T follicular helper cell (primary cell): ENCODE measurements around the gene GNB2.

Experiments
- DNase-seq: peaks from one replicate; pipeline ENCODE4 v3.0.0-alpha.2; 2020; ENCODE audit warnings: low read depth

The GNB2 gene

DNA sequence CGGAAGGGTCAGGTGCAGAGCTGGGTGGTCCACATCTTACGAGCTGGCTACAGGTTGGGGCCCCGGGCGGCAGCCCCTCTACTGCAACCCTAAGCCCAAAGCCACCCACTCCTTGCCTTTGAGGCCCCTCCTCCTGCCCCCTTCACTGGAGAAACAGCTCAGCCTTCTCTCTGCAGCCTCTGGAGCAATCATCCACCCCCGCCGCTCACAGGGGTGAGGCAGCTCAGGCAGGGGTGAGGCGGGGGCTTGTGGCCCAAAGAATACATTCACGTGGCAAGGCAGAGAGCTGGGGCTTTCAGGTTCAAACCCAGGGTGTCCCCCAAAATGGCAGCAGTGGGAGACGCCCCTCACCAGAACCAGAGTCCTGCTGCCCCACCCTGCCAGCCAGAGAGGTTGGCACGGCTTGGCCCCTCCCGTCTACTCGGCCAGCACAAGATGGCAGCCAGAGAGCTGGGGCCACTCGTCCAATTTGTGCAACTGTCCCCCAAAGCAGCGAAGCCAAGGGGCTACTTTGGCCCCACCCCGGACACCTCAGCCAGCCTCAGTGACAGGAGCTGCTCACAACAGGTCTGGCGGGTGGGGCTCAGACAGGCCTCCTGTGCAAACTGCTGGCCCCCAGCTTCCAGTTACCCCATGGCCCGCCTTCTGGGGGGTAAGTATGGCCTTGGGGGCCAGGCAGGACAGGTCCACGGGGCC is 7.2 kb downstream of the GNB2 start:
- DNase-seq, result no peak

DNA sequence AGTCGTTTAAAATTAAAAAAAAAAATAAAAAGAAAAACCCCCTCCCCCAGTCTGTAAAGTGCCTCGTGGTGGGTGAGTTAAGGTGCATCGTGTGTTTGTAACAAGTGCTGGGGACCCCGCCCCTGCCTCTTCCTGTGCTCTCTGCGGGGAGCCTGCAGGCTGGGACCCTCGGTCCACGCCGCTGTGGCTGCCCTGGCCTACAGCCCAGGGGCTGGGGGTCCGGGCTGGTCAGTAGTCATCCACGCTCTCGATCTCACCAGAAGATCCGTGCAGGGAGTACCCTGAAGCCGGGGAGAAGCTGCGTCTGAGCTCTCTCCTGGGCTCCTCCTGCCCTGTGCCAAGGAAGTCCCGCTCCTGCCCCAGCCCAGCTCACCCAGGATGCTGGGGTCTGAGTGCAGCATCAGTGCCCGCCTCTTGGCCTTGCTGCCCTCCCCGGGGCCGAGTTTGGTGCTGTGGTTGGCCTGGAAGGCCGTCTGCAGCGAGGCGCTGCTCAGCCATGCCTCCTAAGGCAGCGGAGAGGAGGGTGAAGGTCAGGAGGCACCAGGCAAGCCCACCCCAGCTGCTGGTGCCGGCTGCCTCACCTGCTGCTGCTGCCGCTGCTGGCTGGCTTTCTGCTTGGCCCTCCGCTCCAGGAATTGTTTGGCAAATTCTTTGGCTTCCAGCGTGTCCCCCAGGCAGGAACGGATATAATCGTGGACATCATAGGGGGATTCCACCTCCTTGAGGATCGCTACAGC is 8.1 kb downstream of the GNB2 start:
- no peak for DNase-seq

DNA sequence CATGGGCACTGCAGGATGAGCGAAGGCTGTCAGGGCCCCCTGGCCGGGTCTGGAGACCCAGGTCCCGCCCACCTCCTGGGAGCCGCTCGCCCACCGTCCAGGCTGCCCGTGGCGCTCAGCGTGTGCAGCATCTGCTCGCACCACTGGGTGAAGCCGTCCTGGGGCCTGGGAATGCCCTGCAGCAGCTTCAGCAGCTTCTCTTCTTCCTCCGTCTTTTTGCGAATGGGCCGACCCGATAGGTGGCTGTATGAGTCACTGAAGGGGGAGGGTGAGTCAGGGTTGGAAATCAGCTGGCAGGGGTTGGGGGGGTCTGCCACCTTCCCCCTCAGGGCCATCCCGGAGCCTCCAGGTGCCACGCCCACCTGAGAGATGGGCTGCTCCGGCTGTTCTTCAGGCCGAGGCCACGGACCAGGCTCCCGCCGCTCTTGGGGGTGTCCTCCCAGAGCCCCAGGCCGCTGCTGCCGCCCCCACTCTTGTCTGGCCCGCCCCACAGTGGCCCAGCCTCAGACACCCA is 8.7 kb downstream of the GNB2 start:
- no peak for DNase-seq

DNA sequence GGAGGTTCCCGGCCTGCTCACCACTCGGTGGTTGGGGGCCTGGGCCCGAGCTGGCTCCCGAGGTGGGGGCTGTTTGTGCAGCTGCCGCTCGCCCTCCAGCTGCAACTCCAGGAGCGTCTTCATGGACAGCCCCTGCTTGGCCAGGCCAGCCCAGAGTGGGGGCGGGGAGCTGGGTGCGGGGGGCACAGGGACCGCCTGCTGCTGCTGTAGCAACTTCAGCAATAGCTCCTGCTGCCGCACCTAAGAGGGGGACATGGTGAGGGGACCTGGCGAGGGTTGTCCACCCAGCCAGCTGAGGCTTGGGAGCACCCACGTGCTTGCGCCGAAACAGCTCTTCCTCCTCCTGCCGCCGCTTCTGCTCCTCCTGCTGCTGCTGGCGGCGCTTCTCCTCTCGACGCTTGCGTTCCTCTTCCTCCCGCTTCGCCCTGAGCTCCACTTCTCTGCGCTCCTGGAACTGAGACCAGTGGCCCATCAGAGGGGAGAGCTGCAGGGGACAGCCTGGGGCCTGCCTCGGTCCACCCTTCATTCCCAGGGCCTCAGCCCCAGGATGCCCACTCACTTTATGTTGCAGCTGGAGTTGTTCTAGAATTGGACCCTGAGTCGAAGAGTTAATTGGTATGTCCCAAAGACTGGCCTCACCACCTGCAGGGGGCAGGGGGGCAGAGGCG is 9.6 kb downstream of the GNB2 start:
- no peak for DNase-seq

DNA sequence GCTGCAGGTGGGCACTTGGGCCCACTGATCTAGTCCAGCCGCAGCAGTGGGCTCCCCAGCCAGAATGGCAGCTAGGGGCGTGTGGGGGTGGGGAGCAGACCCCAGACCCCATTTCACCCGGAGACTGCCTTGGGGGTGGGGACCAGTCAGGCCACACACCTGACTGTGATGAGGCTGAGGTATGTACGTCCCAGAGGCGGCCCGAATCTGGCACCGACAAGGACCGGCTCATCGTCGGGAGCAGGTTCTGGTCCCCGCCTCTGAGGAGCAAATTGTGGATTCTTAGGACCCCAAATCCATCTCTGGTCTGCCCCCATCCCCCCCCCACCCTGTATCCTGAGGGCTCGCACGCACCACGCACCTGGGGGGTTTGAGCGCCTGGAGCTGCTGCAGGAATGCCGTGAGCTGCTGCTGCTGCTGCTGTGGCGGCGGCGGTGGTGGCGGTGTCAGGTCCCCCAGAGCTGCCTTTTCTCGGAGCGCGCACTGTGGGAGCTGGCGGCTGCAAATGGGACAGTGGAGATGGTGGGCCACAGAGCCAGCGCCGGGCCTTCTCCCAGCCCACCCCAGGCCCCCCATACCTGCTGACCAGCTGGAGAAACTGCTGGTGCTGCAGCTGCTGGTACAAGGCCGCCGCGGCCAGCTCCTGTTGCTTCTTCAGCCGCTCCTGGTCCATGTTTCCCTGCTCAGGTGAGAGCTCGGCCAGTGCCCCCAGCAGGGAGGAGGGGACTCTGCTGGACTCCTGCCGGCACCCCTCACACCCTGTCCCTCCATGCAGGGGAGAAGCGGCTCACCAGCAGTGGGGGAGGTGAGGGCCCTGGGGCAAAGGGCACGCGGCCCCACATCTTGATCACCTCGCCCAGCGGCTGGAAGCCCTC is 10.4 kb downstream of the GNB2 start:
- DNase-seq, result no peak

DNA sequence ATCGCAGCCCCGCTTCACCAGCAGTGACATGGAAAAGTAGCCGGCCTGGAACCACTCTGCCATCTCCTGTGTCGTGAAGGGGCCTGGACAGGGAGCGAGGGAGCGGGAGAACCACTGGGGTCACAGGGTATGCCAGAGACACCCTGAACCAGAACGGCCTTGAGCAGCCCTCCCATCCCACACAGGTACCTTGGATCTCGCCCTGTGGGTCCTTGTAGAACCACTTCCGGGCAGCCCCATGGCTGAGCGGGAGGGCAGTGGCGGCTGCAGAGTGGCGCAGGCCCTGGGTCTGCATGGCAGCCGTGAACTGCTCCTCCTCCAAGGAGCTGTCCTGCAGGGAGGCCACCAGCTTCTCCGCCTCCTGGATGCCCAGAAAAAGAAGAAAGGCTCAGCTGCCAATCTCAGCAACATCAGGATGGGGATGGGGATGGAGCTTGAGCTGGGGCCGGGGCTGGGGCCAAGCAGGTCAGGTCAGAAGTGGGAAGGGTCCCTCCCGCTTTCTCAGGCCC is 11.0 kb downstream of the GNB2 start:
- DNase-seq, result no peak

DNA sequence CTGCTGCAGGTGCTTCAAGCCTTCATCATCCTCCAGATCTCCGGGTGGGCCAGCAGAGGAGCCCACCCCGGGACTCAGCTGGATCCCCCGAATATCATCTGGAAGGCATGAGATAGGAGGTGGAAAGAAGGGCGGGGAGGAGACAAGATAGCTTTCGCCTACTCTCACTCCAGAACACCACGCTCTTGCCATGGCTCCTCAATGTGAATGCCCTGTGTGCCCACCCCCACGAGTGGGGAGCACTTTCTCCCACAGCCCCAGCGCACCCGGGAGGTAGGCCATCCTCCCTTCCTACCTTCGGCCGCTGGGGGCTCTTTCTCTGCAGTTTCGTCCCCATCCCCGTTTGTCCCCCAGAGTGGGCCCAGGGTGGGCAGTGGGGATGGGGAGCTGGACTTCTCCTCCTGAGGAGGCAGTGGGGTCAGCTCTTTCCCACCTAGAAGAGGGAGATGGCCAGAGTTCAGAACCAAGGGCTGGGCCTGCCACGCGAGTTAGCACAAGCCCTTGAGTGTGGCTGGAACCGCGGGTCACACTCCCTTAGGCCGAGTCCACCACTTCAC is 11.6 kb downstream of the GNB2 start:
- DNase-seq, result no peak

DNA sequence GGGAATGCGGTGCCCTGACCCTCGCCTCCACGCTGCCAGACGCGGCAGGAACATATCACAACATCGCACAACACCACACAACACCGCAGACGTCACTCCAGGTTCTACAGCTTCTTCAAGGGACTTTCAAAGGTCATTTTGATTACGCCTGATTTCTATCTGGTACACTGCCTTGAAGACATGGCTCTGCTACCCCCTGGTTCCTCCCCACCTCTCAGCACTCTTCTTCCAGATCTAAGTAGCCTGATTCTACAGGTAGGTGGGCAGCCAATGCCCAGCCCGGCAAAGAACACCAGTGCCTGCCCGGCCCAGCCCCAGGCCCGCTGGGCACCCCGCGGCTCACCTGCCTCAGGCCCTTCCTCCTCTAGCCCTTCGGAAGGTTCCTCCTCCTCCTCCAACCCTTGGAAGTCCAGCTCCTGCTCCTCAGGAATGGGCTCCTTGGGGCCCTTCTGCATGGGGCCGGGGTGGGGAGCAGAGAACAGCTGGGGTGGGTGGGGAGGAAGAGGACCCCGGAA is 12.1 kb downstream of the GNB2 start:
- no peak for DNase-seq

DNA sequence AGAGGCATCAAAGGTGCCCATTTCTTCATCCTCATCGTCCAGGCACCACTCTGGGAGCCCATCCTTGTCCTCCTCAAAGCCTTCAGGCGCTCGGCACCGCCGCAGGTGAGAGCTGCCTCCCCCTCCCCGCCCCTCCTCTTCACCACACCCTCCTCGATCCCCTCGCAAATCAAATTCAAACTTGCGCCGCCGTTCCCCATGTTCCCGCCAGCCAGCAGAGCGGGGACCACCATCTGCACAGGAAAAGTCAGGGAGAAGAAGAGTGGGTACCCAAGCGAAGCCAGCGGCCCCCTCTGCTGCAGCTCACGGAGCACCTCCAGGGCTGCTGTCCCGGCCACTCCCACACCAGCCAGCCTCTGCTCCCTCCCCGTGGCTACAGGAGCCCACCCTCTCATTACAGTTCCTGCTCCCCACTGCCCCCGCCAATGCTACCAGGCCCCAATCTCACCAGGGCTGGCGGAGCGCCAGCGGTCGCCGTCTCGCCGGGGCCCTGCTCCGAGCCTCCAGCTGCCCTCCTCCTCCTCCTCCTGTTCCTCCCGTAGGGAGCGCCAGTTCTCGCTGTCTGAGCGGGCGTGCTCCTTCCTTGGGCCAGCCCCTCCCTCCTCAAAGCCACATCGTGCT is 12.8 kb downstream of the GNB2 start:
- DNase-seq, result no peak

DNA sequence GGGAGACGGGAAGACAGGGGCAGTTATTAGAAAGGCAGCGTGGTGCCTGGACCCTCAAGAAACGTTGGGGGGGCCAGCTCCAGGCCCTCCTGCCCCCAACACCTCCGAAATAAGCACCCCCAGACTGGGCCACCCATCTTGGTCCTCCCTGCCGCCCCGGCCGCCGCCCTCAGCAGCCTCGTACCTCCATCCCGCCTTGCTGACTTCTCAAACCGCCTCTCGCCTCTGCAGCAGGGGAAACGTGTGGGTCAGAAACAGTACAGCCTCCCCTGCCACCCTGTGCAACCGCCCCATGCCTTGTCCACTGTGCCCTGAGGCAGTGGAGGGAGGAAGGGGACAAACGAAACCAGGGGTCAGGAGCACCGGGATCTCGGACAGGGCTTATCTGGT is 13.3 kb downstream of the GNB2 start:
- no peak for DNase-seq

DNA sequence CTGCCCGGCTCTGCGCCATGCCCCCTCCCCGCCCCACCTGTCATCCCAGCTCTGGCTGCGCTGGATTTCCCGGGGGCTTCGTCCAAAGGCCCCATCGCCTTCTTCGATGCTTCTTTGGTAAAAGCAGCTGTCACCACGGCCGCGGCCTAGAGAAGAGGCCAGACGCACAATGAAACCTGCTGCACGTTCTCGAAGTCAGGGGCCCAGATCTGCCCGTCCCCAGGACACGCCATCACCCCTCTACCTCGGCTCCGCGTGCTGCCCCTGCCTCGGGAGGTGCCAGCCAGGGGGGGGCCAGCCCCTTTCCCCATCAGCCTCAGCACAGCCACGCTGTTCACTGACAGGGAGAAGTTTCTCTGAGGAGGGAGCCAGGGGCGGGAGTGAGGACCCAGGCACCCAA is 13.7 kb downstream of the GNB2 start:
- DNase-seq, result no peak

DNA sequence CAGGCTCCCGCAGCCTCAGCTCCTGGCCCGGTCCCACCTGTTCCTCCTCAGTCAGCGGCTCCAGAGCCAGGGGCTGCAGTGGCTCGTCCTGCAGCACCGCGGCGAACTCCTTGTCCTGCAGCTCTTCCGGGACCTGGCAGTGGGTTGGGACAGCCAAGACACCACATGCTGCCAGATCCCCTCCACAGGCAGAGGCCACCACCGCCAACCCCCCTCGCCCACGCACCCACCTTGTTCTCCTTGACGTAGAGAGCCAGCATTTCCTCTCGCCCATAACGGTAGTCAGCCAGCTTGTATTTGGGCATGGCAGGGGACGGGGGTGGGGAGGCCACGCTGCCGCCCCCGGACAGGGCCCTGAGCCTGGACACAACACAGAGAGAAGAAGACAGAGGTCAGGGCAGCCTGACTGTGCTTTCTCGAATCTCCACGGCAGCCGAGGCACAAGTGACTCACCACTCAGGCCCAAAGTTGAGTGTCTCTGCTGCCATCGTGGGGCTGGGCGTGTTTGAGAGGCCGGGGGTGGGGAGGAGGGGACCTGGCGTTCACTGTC is 14.3 kb downstream of the GNB2 start:
- no peak for DNase-seq

DNA sequence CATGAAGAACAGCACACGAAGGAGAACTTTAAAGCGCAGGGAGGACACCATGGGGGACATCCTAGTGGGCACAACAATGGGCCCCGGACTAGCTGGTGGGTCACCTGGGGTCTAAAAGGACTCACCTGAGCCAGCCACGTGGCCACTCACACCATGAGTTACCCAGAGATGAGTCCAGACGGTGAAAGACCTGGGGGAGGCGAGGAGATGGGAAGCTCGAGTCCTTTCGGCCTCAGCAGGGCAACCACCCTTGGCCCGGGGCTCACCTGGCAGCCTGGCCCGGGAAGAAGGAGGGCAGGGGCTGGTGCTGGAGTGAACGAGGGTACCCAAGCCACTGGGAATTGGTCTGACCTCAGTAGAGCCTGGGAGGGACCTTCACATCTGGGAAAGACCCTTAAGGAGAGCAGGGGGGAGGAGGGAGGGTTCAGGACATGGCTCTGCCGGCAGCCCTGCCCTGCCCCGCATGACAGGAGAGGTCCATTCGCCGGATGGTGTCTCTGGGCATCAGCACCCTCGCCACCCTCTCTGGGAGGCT is 14.9 kb downstream of the GNB2 start:
- no peak for DNase-seq

DNA sequence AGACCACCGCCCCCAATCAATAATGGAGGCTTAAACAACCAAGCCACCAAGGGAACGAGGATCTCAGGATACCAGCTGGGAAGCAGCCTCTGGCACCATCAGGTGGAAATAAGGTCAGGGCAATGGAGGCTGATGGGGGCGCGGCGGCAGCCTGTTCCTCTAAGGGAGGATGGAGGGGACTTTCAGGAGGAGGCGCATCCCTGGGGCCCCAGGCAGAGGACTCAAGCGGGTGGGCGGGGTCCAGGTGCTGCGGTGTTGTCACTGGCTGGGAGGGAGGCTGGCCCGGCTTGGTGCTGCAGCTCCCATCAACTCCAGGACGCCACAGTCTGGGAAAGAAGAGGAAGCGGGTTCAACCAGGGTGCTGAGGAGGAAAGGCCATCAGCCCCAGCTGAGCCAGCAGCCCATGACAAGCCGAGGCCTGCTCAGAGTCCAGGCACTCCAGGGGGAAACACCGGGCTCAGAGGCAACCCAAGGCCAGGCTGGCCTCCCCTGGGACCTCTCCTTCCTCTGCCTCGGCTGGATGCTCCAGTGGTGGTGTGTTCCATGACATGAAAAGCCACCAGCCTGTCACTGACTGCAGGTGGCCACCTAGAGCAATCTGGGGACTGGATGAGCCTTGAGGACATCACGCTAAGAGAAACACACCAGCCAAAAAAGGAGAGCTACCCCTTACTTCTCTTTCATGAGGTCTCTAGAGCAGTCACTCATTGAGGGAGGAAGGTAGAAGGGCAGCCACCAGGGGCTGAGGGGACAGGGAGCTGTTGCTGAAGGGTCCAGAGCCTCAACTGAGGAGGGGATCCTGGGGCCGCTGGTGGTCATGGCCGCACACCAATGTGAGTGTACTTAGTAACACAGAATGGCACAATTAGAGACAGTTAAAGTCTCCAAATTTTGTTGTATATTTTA is 15.9 kb downstream of the GNB2 start:
- DNase-seq, result no peak

DNA sequence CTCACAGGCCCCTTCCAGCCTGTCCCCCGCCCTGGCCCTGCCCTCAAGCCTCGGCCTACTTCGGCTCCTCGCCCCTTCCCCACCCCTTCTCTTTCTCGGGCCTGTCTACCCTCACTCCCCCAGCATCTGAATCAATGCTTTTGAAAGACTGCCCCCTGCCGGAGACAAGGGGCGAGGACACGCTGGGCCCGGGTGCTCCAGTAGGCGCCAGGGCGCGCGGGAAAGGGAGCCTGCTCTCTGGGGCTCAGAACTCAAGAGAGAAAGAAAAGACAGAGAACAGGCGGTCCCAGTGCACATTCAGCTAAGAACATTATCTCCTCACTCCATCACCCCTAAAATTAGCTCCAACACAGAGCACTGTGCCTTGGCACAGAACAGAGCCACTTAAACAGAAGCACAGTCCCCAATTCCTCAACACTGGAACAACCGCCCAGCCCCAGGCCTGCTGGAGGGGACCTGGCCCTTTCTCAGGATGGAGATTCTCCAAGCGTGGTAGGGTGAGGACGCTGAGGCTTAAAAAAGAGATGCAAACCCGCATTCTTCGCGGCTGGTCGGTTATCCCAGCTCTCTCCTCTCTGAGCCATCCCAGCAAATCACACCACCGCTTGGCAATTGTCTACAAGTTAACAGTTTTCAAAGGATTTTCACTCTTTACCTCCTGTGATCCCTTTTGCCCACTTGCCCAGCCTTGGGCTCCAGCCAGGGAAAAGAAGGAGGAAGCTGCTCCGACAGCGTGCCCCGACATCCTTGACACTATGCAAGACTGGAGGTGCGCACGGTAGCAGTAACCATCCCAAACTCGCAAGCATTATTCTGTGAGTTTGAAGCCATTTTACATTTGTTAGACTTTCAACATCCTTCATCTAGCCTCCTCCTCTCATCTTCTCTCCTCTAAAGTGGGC is 18.4 kb downstream of the GNB2 start:
- peak; percentile 72 for DNase-seq

DNA sequence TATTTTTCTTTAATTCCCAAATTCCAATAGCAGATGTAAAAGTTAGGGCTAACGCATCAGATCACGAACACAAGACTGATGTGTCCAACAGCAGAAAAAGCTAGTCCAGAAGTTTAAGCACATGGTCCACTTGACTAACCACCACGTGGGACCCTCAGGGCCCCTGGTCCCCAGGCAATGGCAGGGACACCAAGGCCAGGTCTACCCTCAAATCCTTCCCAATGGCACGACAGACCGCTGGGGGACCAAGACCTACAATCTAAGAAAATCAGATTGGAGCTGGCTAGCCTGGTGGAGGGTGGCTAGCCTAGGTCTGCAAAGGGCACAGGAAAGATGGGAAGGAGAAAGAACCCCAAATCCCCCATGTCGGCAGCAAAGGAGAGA is 19.0 kb downstream of the GNB2 start:
- no peak for DNase-seq

DNA sequence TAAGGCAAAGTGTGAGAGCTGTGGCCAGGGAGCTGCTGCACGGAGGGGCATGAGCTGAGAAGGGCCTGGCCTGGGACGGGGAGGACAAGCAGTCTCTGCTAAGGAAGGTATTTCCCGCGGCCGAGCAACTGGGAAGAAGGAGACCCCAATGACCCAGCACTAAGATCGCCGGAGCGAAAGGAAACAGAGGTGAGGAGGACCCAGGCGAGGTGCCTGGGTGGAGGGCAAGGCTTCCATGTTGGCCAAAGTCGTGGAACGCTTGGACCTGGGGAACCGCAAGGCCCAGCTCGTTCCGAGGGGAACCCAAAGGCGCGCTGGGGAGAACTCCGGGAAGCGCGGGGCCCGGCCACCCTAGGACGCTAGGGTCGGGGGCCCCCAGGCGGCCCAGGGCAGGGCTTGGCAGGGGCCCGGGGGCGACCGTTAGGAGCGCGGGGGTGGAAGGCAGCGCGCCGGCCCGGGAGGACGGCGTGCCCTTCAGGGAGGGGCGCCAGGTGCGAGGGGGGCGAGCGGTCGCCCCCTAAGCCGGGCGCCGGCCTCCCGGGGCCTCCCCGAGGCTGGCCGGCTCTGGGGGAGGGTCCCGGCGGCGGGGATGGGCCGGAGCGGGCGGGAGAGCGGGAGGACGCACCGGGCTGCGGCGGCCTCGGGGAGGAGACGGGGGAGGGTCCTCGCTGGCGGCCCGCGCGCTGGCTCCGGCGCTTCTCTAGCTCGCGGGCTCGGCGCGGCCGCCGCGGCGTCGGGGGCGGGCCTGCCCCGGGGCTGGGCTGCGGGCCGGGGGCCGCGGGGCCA is 20.0 kb downstream of the GNB2 start:
- DNase-seq, result no peak
